HL-60 (cell line): ENCODE measurements around the gene EXOSC7.

Experiments used
- DNase-seq, 2 experiments: peaks; one replicate each; pipeline ENCODE4 v3.0.0-alpha.2; 2010 to 2020; ENCODE audit warnings: low read depth in 1 of 2, low spot score in 1 of 2
- H3K27ac ChIP-seq: fragments of 250-450 bp; sonication (Bioruptor Pico); replicated peaks from 2 replicates; pipeline ENCODE4 v1.5.1; 2020; ENCODE audit warnings: mild to moderate bottlenecking, moderate library complexity
- H3K27me3 ChIP-seq: fragments of 250-450 bp; sonication (Bioruptor Pico); 2 replicates; pipeline ENCODE4 v1.5.1; 2021; ENCODE audit warnings: mild to moderate bottlenecking, moderate library complexity; ENCODE audit not compliant: insufficient read depth, poor library complexity, severe bottlenecking
- H3K4me3 ChIP-seq: replicated peaks from 2 replicates; pipeline ENCODE4 v1.5.1; 2011; ENCODE audit warnings: mild to moderate bottlenecking, control low read depth, low read length; ENCODE audit not compliant: insufficient read depth
- CTCF ChIP-seq: IDR thresholded peaks from one replicate; pipeline ENCODE4 v1.5.1; 2011; ENCODE audit warnings: low read length, control low read depth, inconsistent platforms; ENCODE audit not compliant: insufficient read depth
- GABPA ChIP-seq: IDR thresholded peaks from 2 replicates; pipeline ENCODE4 v1.6.1; 2012; ENCODE audit warnings: low read depth
- POLR2AphosphoS5 ChIP-seq: IDR thresholded peaks from 2 replicates; pipeline ENCODE4 v1.6.1; 2012; ENCODE audit warnings: low read depth
- REST ChIP-seq: IDR thresholded peaks from 2 replicates; pipeline ENCODE4 v1.6.1; 2012; ENCODE audit warnings: low read depth; ENCODE audit not compliant: insufficient replicate concordance
- SPI1 ChIP-seq: IDR thresholded peaks from 2 replicates; pipeline ENCODE4 v1.6.1; 2012; ENCODE audit warnings: low read depth, mild to moderate bottlenecking, borderline replicate concordance

Gene EXOSC7

GRCh38 chr3:45035441-45036301 lies 59.6 kb downstream of the EXOSC7 start:
- Histone ChIP-seq H3K4me3 (no peak overlapping the region), H3K27me3 (no peaks in the 10 kb centered on the region), H3K27ac (peak overlapping the region; percentile 85)
- no peak for TF ChIP-seq SPI1
- TF ChIP-seq GABPA = no peak
- TF ChIP-seq CTCF = no peak
- no peak for TF ChIP-seq REST
- TF ChIP-seq POLR2AphosphoS5 = no peak
- DNase-seq = no peak

- TF ChIP-seq REST (no peak), CTCF (peak; percentile 99)
- H3K27me3 ChIP-seq = no peaks in the 10 kb centered on the region
- H3K27ac ChIP-seq = no peak overlapping the region
- H3K4me3 ChIP-seq = no peak overlapping the region
- DNase-seq = peak; percentile 91 to 95
These were observed 61.8 kb downstream of the EXOSC7 start for GRCh38 chr3:45037720-45038455.

- DNase-seq = no peak
- H3K27me3 ChIP-seq = no peaks in the 10 kb centered on the region
- H3K4me3 ChIP-seq = no peak overlapping the region
- no peak for TF ChIP-seq CTCF
- no peak for TF ChIP-seq SPI1
- no peak for TF ChIP-seq POLR2AphosphoS5
- TF ChIP-seq GABPA = no peak
- no peak for TF ChIP-seq REST
- no peak overlapping the region for H3K27ac ChIP-seq
These were observed 65.6 kb downstream of the EXOSC7 start for GRCh38 chr3:45041666-45042065.
